IMR-90 (cell line): ENCODE measurements around the gene NAA60. TPM values are rescaled to one million over a fixed set of nuclear protein-coding genes. Genes with fewer than 3 reads are reported as not detected.

Source experiments
- ATAC-seq: fragments of 200-7000 bp; cut with Tn5 transposase; 2 replicates; pipeline ENCODE4 v1.9.1; 2020; ENCODE audit warnings: low read depth, mild to moderate bottlenecking, moderate library complexity
- BruUV-seq: library from RNA; stranded (reverse); fragments of 400-500 nt; replicated peaks from 2 replicates; lab custom pipeline; 2021; lab: Mats Ljungman, UMichigan
- CTCF ChIA-PET: fragments of 300-600 bp; formaldehyde crosslinking; extraction: SDS; loops from one replicate; lab custom pipeline; 2021; ENCODE audit warnings: antibody characterized with exemption; lab: Yijun Ruan, JAX
- POLR2A ChIA-PET: fragments of 300-600 bp; sonication (Branson Sonifier 250); formaldehyde crosslinking; loops from one replicate; lab custom pipeline; 2022; ENCODE audit warnings: antibody characterized with exemption; ENCODE audit not compliant: unreplicated experiment; lab: Charles Lee
- DNase-seq: peaks from one replicate; pipeline ENCODE4 v3.0.0; 2013
- H2AFZ ChIP-seq: replicated peaks from 2 replicates; pipeline ENCODE3; 2013; ENCODE audit warnings: low read length, mild to moderate bottlenecking; ENCODE audit not compliant: poor library complexity
- H2AK5ac ChIP-seq: 2 replicates; pipeline ENCODE4 v1.6.1; 2013; ENCODE audit warnings: low read depth, low read length, inconsistent platforms
- H2AK9ac ChIP-seq: replicated peaks from 2 replicates; pipeline ENCODE3; 2013; ENCODE audit warnings: mild to moderate bottlenecking, low read depth, low read length, moderate library complexity; ENCODE audit not compliant: poor library complexity
- H2BK120ac ChIP-seq: 2 replicates; pipeline ENCODE4 v1.6.1; 2013; ENCODE audit warnings: low read depth, low read length, inconsistent platforms
- H2BK15ac ChIP-seq: 3 replicates; pipeline ENCODE4 v1.6.1; 2013; ENCODE audit warnings: low read depth, low read length, inconsistent platforms
- H2BK20ac ChIP-seq: 2 replicates; pipeline ENCODE4 v1.6.1; 2013; ENCODE audit warnings: low read depth, mild to moderate bottlenecking, inconsistent platforms, low read length, moderate library complexity
- H2BK5ac ChIP-seq: 2 replicates; pipeline ENCODE4 v1.6.1; 2013; ENCODE audit warnings: mild to moderate bottlenecking, low read depth, low read length, inconsistent platforms; ENCODE audit not compliant: poor library complexity, severe bottlenecking
- H3K14ac ChIP-seq: replicated peaks from 2 replicates; pipeline ENCODE4 v1.6.1; 2013; ENCODE audit warnings: low read depth, low read length, inconsistent platforms
- H3K18ac ChIP-seq: 2 replicates; pipeline ENCODE4 v1.6.1; 2013; ENCODE audit warnings: low read depth, low read length, control low read depth
- H3K23ac ChIP-seq: 2 replicates; pipeline ENCODE4 v1.6.1; 2013; ENCODE audit warnings: low read depth, low read length, inconsistent platforms
- H3K27ac ChIP-seq: 2 replicates; pipeline ENCODE4 v1.5.1; 2013; ENCODE audit warnings: mild to moderate bottlenecking, control low read depth, low read length; ENCODE audit not compliant: insufficient read depth
- H3K27me3 ChIP-seq: 2 replicates; pipeline ENCODE4 v1.6.1; 2013; ENCODE audit warnings: low read length; ENCODE audit not compliant: control insufficient read depth, insufficient read depth
- H3K36me3 ChIP-seq: 2 replicates; pipeline ENCODE4 v1.6.1; 2013; ENCODE audit warnings: low read length, mixed read lengths; ENCODE audit not compliant: control insufficient read depth, insufficient read depth
- H3K4ac ChIP-seq: 2 replicates; pipeline ENCODE4 v1.6.1; 2013; ENCODE audit warnings: low read depth, low read length, inconsistent platforms
- H3K4me1 ChIP-seq: 2 replicates; pipeline ENCODE4 v1.6.1; 2013; ENCODE audit warnings: low read length, mixed read lengths; ENCODE audit not compliant: control insufficient read depth, insufficient read depth
- H3K4me2 ChIP-seq: 2 replicates; pipeline ENCODE4 v1.6.1; 2013; ENCODE audit warnings: low read depth, mild to moderate bottlenecking, control low read depth, low read length, moderate library complexity
- H3K4me3 ChIP-seq: 2 replicates; pipeline ENCODE4 v1.5.1; 2013; ENCODE audit warnings: low read depth, mild to moderate bottlenecking, control low read depth, low read length, moderate library complexity; ENCODE audit not compliant: insufficient read depth
- H3K56ac ChIP-seq: 2 replicates; pipeline ENCODE4 v1.6.1; 2013; ENCODE audit warnings: low read length, inconsistent platforms; ENCODE audit not compliant: insufficient read depth; ENCODE audit errors: extremely low read depth
- H3K79me1 ChIP-seq, 2 experiments: 2 replicates each; pipeline ENCODE4 v1.6.1; 2013; ENCODE audit warnings: low read length in 2 of 2, inconsistent platforms in 1 of 2, low read depth in 1 of 2
- H3K9ac ChIP-seq: 2 replicates; pipeline ENCODE4 v1.6.1; 2013; ENCODE audit warnings: low read depth, low read length, control low read depth
- H3K9me1 ChIP-seq: 2 replicates; pipeline ENCODE4 v1.6.1; 2013; ENCODE audit warnings: low read length, inconsistent platforms; ENCODE audit not compliant: insufficient read depth
- H3K9me3 ChIP-seq: 2 replicates; pipeline ENCODE4 v1.6.1; 2013; ENCODE audit warnings: low read length; ENCODE audit not compliant: control insufficient read depth, insufficient read depth
- H4K20me1 ChIP-seq: 2 replicates; pipeline ENCODE4 v1.6.1; 2013; ENCODE audit warnings: low read length, inconsistent platforms; ENCODE audit not compliant: insufficient read depth
- H4K5ac ChIP-seq: 2 replicates; pipeline ENCODE4 v1.6.1; 2013; ENCODE audit warnings: mild to moderate bottlenecking, low read depth, low read length, control low read depth
- H4K8ac ChIP-seq, 2 experiments: 2 replicates each; pipeline ENCODE4 v1.6.1; 2013; ENCODE audit warnings: low read depth in 2 of 2, low read length in 2 of 2, control low read depth in 1 of 2, inconsistent platforms in 1 of 2
- H4K91ac ChIP-seq: 2 replicates; pipeline ENCODE4 v1.6.1; 2013; ENCODE audit warnings: low read depth, low read length, inconsistent platforms; ENCODE audit not compliant: insufficient read depth
- CHD1 ChIP-seq: IDR thresholded peaks from 2 replicates; pipeline ENCODE4 v1.6.1; 2012; ENCODE audit warnings: low read depth, low read length, improper control_type of control experiment
- FOS ChIP-seq: fragments of 150-350 bp; IDR thresholded peaks from 2 replicates; pipeline ENCODE4 v1.6.1; 2016; ENCODE audit warnings: low read depth, low read length
- RCOR1 ChIP-seq: IDR thresholded peaks from 2 replicates; pipeline ENCODE4 v1.6.1; 2012; ENCODE audit warnings: mild to moderate bottlenecking, low read length, improper control_type of control experiment; ENCODE audit not compliant: insufficient replicate concordance
- WGBS, 2 experiments: methylation state at CpG; one replicate each; pipeline versions ENCODE4 v1.1.5 to v1.1.7; 2013; ENCODE audit warnings: missing lambda C conversion rate in 2 of 2; ENCODE audit not compliant: insufficient read length in 1 of 2; ENCODE audit errors: extremely low coverage in 2 of 2; 5-methylcytosine and 5-hydroxymethylcytosine counted together
- dilution Hi-C: fragments of 300-500 bp; cut with HindIII; formaldehyde crosslinking; loops from one replicate; pipeline ENCODE4 v1.14.3; 2018; ENCODE audit warnings: low sequenced_read_pairs; ENCODE audit not compliant: unreplicated experiment
- in situ Hi-C: fragments of 300-500 bp; cut with MboI; formaldehyde crosslinking; loops from 3 replicates; pipeline ENCODE4 v1.14.3; 2019; ENCODE audit warnings: low sequenced_read_pairs, inconsistent platforms, mixed read lengths
- intact Hi-C: fragments of 100-400 bp; cut with micrococcal nuclease; formaldehyde crosslinking; loops from 2 replicates; pipeline ENCODE4 v1.10.0; 2022
- polyA plus RNA-seq, 3 experiments: library from polyadenylated mRNA; depleted of rRNA; stranded (reverse); fragments of >200 nt; gene quantifications; 2 replicates each; pipeline ENCODE4 v1.2.3, GENCODE V29; 2012; ENCODE audit warnings: low replicate concordance in 1 of 3
- total RNA-seq: library from RNA; depleted of rRNA; stranded (reverse); fragments of >200 nt; gene quantifications from 2 replicates; pipeline ENCODE4 v1.2.3, GENCODE V29; 2012

NAA60 gene
- total and polyA plus RNA-seq, 2 of the 4 experiments (the other 2 are of a cell fraction): 7.5 to 18.0 TPM

DNA sequence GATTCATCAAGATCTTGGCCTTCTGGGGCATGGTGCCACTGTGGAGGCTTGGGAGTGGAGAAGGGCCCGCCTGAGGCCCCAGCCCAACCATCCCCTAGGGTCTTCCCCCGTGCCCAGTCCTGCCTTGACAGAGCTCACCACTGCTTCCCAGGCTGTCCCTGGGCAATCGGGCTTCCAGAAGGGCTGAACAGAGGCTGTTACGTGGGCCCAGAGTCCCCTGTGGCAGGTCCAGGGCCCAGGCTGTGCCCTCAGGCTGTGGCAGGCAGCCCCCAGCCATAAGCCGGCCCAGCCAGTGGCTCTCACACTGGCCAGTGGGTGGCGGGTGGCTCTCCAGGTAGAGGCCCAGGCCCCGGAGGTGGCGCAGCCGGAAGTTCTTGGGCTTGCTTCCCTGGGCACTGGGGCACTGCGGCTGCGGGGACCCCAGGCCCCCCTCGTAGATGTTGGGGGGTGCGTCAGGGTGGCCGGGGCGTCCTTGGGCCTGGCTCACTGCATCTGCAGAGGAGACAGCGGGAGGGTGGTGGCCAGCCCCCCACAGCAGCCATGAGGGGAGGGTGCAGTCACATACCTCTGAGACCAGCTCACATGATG, 51.0 kb downstream of the NAA60 start:
- Histone ChIP-seq H2BK120ac (no peak overlapping the region), H3K4me3 (no peak overlapping the region), H3K9ac (no peak overlapping the region), H3K4ac (no peak overlapping the region), H2BK20ac (no peak overlapping the region), H3K27me3 (no peaks in the 10 kb centered on the region), H3K27ac (no peak overlapping the region), H4K8ac (no peak overlapping the region), H2BK15ac (no peak overlapping the region), H3K14ac (no peak overlapping the region), H3K4me1 (no peaks in the 10 kb centered on the region), H2AFZ (no peak overlapping the region), H3K56ac (no peak overlapping the region), H4K91ac (no peak overlapping the region), H3K18ac (no peak overlapping the region), H2AK9ac (no peak overlapping the region), H4K5ac (no peak overlapping the region), H2BK5ac (no peak overlapping the region), H2AK5ac (no peak overlapping the region), H3K4me2 (no peak overlapping the region), H3K9me1 (0 out of 2 replicates have a peak, but pooled peaks cover 3% of the 10 kb centered on the region), H4K20me1 (no peaks in the 10 kb centered on the region), H3K9me3 (no peaks in the 10 kb centered on the region), H3K79me1 (no peaks in the 10 kb centered on the region), H3K23ac (no peak overlapping the region), H3K36me3 (no peaks in the 10 kb centered on the region)
- DNase-seq (no peak), ATAC-seq (no peak)
- 87% methylated on average over 4 of the region's 16 CpGs; no CpG with 5 or more reads in 1 of the 2 experiments for WGBS, 2 experiments
- no TSS peak for BruUV-seq
- TF ChIP-seq CHD1: no peak
- no peak for TF ChIP-seq RCOR1
- TF ChIP-seq FOS: no peak
- in situ Hi-C loops (no loop called here), dilution Hi-C loops (no loop called here), intact Hi-C loops (no loop called here)
- POLR2A ChIA-PET: no interaction called here
- CTCF ChIA-PET: no interaction called here
